GM12878 (cell line): ENCODE data around the gene MYL7. TPM values are rescaled to one million over a fixed set of nuclear protein-coding genes. Genes with fewer than 3 reads are reported as not detected.

Experiments used
- BHLHE40 ChIP-seq, 2 experiments: fragments of 450-650 bp in 1 of 2; IDR thresholded peaks; 2 replicates each; pipeline ENCODE4 v1.6.1; 2011 to 2017; ENCODE audit warnings: low read depth in 2 of 2, borderline replicate concordance in 1 of 2, improper control_type of control experiment in 1 of 2, low read length in 1 of 2, mild to moderate bottlenecking in 1 of 2
- CHD2 ChIP-seq: IDR thresholded peaks from 2 replicates; pipeline ENCODE4 v1.6.1; 2011; ENCODE audit warnings: low read depth, low read length, improper control_type of control experiment, borderline replicate concordance
- CHD4 ChIP-seq: fragments of 200-600 bp; sonication (generic); IDR thresholded peaks from 2 replicates; pipeline ENCODE4 v1.6.1; 2016; ENCODE audit warnings: mild to moderate bottlenecking
- FOS ChIP-seq: IDR thresholded peaks from 3 replicates; pipeline ENCODE4 v1.6.1; 2011; ENCODE audit warnings: borderline replicate concordance; ENCODE audit not compliant: insufficient read length; ENCODE audit errors: extremely low read depth
- GATAD2B ChIP-seq: fragments of 450-650 bp; conservative IDR thresholded peaks from 2 replicates; pipeline ENCODE4 v1.6.1; 2017; ENCODE audit warnings: low read depth, mild to moderate bottlenecking, moderate library complexity
- IKZF1 ChIP-seq: fragments of 450-650 bp; conservative IDR thresholded peaks from 2 replicates; pipeline ENCODE4 v1.6.1; 2017; ENCODE audit warnings: antibody characterized with exemption, mild to moderate bottlenecking
- LARP7 ChIP-seq: fragments of 450-650 bp; IDR thresholded peaks from 2 replicates; pipeline ENCODE4 v1.6.1; 2017; ENCODE audit warnings: mild to moderate bottlenecking
- MEF2A ChIP-seq: IDR thresholded peaks from 2 replicates; pipeline ENCODE4 v1.6.1; 2011; ENCODE audit warnings: low read depth, mild to moderate bottlenecking, low read length, moderate library complexity; ENCODE audit not compliant: insufficient read depth
- NBN ChIP-seq: fragments of 450-650 bp; IDR thresholded peaks from 2 replicates; pipeline ENCODE4 v1.6.1; 2016
- NR2C1 ChIP-seq: fragments of 450-650 bp; IDR thresholded peaks from 2 replicates; pipeline ENCODE4 v1.6.1; 2017; ENCODE audit warnings: antibody characterized with exemption, mild to moderate bottlenecking, moderate library complexity
- NR2F1 ChIP-seq: fragments of 450-650 bp; conservative IDR thresholded peaks from 2 replicates; pipeline ENCODE4 v1.6.1; 2017; ENCODE audit warnings: mild to moderate bottlenecking
- POLR2A ChIP-seq: IDR thresholded peaks from 2 replicates; pipeline ENCODE4 v1.6.1; 2011; ENCODE audit warnings: low read depth, mild to moderate bottlenecking, low read length
- RAD21 ChIP-seq: IDR thresholded peaks from 2 replicates; pipeline ENCODE4 v1.6.1; 2011; ENCODE audit warnings: mild to moderate bottlenecking, low read depth, low read length, moderate library complexity; ENCODE audit not compliant: insufficient read depth
- RCOR1 ChIP-seq: conservative IDR thresholded peaks from 2 replicates; pipeline ENCODE4 v1.6.1; 2012; ENCODE audit warnings: low read depth, low read length, improper control_type of control experiment
- RELA ChIP-seq: fragments of 450-650 bp; IDR thresholded peaks from 2 replicates; pipeline ENCODE4 v1.8.0; 2014; ENCODE audit warnings: borderline replicate concordance; ENCODE audit not compliant: partially characterized antibody
- SIX5 ChIP-seq: IDR thresholded peaks from 2 replicates; pipeline ENCODE4 v1.6.1; 2011; ENCODE audit warnings: mild to moderate bottlenecking, low read depth, low read length, moderate library complexity; ENCODE audit not compliant: severe bottlenecking
- SMAD1 ChIP-seq: fragments of 450-650 bp; IDR thresholded peaks from 2 replicates; pipeline ENCODE4 v1.6.1; 2018; ENCODE audit warnings: mild to moderate bottlenecking, low read depth; ENCODE audit not compliant: partially characterized antibody
- TBL1XR1 ChIP-seq: IDR thresholded peaks from 2 replicates; pipeline ENCODE4 v1.6.1; 2012; ENCODE audit warnings: low read depth, low read length, improper control_type of control experiment
- TCF3 ChIP-seq: IDR thresholded peaks from 2 replicates; pipeline ENCODE4 v1.6.1; 2012; ENCODE audit warnings: low read depth, mild to moderate bottlenecking, low read length, borderline replicate concordance; ENCODE audit not compliant: insufficient read depth
- ZNF217 ChIP-seq: fragments of 450-650 bp; IDR thresholded peaks from 2 replicates; pipeline ENCODE4 v1.6.1; 2017; ENCODE audit warnings: antibody characterized with exemption, mild to moderate bottlenecking
- polyA plus RNA-seq, 11 experiments: library from polyadenylated mRNA; depleted of rRNA in 4 of 11; unstranded in 6 of 11; stranded (reverse) in 5 of 11; fragments of >200 nt; fragmentation: Nextera tagmentation in 4 of 11; fragmentation: Illumina TruSeq in 1 of 11; extraction: Ambion mirVana in 4 of 11; extraction: Trizol in 1 of 11; gene quantifications; 1 replicate in 1 of 11; 2 replicates in 10 of 11; pipeline versions ENCODE4 v1.2.1 to v1.2.3, GENCODE V29; 2011 to 2016; ENCODE audit warnings: inconsistent platforms in 2 of 11, missing spikeins in 2 of 11, low read depth in 1 of 11
- total RNA-seq, 4 experiments: library from RNA; depleted of rRNA in 3 of 4; stranded (reverse); fragments of >200 nt in 3 of 4; fragmentation: Illumina TruSeq in 1 of 4; extraction: Trizol in 1 of 4; gene quantifications; 2 replicates each; pipeline versions ENCODE4 v1.2.1 to v1.2.3, GENCODE V29; 2013 to 2021
- TF ChIP-seq, protein P1 (sequence below): IDR thresholded peaks from 2 replicates; pipeline ENCODE4 v1.6.1; 2012; ENCODE audit warnings: low read length, inconsistent platforms
- TF ChIP-seq, protein P2 (sequence below): IDR thresholded peaks from 2 replicates; pipeline ENCODE4 v1.6.1; 2012; ENCODE audit warnings: mild to moderate bottlenecking, low read depth, low read length
- TF ChIP-seq, protein P3 (sequence below): fragments of 450-650 bp; IDR thresholded peaks from 2 replicates; pipeline ENCODE4 v1.6.1; 2017; ENCODE audit warnings: mild to moderate bottlenecking, moderate library complexity

The MYL7 gene
- total and polyA plus RNA-seq, 10 of the 15 experiments (the other 5 are each of a cell fraction or from before 2014, with no cell fraction given): 1.9 TPM; not detected in 9

DNA sequence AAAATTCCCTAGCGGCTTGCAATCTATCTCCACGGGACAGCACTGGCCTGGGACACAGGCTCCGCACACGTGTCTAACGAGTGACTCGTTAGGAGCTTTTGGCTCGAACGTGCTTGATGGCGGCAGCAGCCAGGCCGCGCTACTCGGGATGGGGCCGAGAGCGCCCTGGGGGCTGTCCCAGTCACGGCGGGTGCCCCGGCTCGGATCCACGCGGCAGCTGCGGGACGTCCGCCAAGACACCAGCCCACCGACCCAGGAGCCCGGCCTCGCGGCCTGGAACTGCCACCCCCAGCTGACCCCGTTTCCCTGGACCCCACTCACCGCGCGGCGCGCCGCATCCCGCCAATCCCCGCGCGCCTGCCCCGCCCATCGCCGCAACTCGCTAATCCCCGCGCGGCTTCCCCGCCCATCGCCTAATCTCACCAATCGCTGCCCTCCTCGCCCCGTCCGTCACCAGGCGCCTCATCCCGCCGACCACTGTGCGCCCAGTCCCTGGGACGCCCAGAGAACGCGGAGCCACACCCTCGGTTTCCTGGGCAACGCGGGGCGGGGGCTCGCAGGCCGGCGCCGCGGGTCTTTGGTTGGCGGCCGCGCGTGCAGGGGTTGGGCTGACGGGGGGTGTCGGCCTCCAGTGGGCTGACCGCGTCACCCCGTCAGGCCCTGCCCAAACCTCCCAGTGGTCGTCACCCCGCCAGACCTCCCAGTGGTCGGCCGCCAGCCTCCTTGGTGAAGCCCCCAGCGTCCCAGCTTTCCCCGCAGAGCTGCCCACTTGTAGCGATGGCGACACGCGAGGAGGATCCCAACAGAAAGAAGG, 17.7 kb downstream of the MYL7 start, which contains the start of gene POLD2 (continued):
- TF ChIP-seq, protein P1, sequence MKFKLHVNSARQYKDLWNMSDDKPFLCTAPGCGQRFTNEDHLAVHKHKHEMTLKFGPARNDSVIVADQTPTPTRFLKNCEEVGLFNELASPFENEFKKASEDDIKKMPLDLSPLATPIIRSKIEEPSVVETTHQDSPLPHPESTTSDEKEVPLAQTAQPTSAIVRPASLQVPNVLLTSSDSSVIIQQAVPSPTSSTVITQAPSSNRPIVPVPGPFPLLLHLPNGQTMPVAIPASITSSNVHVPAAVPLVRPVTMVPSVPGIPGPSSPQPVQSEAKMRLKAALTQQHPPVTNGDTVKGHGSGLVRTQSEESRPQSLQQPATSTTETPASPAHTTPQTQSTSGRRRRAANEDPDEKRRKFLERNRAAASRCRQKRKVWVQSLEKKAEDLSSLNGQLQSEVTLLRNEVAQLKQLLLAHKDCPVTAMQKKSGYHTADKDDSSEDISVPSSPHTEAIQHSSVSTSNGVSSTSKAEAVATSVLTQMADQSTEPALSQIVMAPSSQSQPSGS: no peak
- TF ChIP-seq, protein P2, sequence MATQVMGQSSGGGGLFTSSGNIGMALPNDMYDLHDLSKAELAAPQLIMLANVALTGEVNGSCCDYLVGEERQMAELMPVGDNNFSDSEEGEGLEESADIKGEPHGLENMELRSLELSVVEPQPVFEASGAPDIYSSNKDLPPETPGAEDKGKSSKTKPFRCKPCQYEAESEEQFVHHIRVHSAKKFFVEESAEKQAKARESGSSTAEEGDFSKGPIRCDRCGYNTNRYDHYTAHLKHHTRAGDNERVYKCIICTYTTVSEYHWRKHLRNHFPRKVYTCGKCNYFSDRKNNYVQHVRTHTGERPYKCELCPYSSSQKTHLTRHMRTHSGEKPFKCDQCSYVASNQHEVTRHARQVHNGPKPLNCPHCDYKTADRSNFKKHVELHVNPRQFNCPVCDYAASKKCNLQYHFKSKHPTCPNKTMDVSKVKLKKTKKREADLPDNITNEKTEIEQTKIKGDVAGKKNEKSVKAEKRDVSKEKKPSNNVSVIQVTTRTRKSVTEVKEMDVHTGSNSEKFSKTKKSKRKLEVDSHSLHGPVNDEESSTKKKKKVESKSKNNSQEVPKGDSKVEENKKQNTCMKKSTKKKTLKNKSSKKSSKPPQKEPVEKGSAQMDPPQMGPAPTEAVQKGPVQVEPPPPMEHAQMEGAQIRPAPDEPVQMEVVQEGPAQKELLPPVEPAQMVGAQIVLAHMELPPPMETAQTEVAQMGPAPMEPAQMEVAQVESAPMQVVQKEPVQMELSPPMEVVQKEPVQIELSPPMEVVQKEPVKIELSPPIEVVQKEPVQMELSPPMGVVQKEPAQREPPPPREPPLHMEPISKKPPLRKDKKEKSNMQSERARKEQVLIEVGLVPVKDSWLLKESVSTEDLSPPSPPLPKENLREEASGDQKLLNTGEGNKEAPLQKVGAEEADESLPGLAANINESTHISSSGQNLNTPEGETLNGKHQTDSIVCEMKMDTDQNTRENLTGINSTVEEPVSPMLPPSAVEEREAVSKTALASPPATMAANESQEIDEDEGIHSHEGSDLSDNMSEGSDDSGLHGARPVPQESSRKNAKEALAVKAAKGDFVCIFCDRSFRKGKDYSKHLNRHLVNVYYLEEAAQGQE: no peak
- TF ChIP-seq LARP7: peak; percentile 72
- peak; percentile 72; the same call in 1 of the 2 replicates for TF ChIP-seq CHD2
- no peak for TF ChIP-seq FOS
- no peak for TF ChIP-seq RELA
- peak; percentile 89 for TF ChIP-seq POLR2A
- no peak for TF ChIP-seq SIX5
- TF ChIP-seq, protein P3, sequence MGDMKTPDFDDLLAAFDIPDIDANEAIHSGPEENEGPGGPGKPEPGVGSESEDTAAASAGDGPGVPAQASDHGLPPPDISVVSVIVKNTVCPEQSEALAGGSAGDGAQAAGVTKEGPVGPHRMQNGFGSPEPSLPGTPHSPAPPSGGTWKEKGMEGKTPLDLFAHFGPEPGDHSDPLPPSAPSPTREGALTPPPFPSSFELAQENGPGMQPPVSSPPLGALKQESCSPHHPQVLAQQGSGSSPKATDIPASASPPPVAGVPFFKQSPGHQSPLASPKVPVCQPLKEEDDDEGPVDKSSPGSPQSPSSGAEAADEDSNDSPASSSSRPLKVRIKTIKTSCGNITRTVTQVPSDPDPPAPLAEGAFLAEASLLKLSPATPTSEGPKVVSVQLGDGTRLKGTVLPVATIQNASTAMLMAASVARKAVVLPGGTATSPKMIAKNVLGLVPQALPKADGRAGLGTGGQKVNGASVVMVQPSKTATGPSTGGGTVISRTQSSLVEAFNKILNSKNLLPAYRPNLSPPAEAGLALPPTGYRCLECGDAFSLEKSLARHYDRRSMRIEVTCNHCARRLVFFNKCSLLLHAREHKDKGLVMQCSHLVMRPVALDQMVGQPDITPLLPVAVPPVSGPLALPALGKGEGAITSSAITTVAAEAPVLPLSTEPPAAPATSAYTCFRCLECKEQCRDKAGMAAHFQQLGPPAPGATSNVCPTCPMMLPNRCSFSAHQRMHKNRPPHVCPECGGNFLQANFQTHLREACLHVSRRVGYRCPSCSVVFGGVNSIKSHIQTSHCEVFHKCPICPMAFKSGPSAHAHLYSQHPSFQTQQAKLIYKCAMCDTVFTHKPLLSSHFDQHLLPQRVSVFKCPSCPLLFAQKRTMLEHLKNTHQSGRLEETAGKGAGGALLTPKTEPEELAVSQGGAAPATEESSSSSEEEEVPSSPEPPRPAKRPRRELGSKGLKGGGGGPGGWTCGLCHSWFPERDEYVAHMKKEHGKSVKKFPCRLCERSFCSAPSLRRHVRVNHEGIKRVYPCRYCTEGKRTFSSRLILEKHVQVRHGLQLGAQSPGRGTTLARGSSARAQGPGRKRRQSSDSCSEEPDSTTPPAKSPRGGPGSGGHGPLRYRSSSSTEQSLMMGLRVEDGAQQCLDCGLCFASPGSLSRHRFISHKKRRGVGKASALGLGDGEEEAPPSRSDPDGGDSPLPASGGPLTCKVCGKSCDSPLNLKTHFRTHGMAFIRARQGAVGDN: no peak
- 0 out of 2 replicates have a peak, but pooled peaks have one; percentile 10 for TF ChIP-seq NR2C1
- TF ChIP-seq MEF2A: no peak
- TF ChIP-seq NBN: no peak
- no peak for TF ChIP-seq SMAD1
- peak; percentile 84 for TF ChIP-seq NR2F1
- TF ChIP-seq ZNF217: no peak
- TF ChIP-seq RCOR1: no peak
- no peak for TF ChIP-seq CHD4
- TF ChIP-seq BHLHE40 (IDR thresholded peaks at IDR 0.05; ENCODE audit: borderline replicate concordance in 1 of 2, low read depth in 2 of 2, low read length in 1 of 2): peak; percentile 67 to 87
- TF ChIP-seq RAD21: no peak
- peak; percentile 62; the same call in 1 of the 2 replicates for TF ChIP-seq GATAD2B
- peak; percentile 53 for TF ChIP-seq IKZF1
- 0 out of 2 replicates have a peak, but pooled peaks have one; percentile 4 for TF ChIP-seq TBL1XR1
- TF ChIP-seq TCF3: 0 out of 2 replicates have a peak, but pooled peaks have one; percentile 23
